ENCODE measurements around the gene HSD3B2.

HSD3B2 gene

DNA sequence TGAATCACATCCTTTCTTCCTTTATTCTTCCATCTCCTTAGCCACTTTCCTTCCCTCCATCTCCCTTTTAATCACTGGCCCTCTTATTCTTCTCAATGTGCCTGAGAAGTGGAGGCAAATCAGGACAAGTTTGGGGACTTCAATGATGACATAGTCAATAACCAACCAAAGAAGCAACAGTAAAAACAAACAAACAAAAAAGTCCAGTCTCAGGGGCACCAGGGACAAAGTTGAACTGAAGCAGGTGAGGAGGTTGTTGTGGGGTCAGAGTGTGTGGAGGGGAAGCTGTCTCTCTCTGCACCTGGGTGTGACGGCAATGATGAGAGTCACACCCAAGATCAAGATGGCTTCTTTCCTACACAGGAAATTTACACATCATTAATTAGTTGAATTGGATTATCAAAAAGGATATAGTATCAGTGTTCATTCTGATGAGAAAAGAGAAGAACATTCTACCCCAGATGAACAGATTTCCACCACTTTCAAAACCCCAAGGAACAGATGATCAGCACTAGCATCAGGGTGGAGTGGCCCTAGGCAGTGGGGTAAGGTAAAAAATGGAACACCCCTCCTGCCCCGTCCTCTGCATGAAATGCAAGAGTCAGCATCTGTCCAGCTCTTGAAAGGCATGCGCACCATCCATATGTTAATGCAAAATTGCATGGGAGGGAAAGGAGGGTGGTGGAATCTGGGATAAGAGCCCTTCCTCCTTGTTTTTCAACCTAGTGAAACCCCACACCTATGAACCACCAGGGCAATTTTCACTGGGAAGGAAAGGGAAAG lies 32.6 kb downstream of the HSD3B2 start:
- H3K36me3 ChIP-seq (ENCODE audit: control insufficient read depth in 2 of 2, insufficient read depth in 2 of 2, low read length in 2 of 2) = no peaks in the 10 kb centered on the region
- H3K9me3 ChIP-seq (ENCODE audit: control insufficient read depth in 2 of 2, low read length in 2 of 2) = no peaks in the 10 kb centered on the region
- H3K9ac ChIP-seq (ENCODE audit: low read depth in 1 of 2, low read length in 2 of 2) = no peak overlapping the region
- H3K27me3 ChIP-seq (ENCODE audit: control insufficient read depth in 2 of 2, insufficient read depth in 2 of 2, low read length in 2 of 2) = no peaks in the 10 kb centered on the region
- H3K27ac ChIP-seq (ENCODE audit: low read depth in 2 of 2, low read length in 2 of 2) = no peak overlapping the region
- no peaks in the 10 kb centered on the region for H3K4me1 ChIP-seq (ENCODE audit: control insufficient read depth in 2 of 2, insufficient read depth in 2 of 2, low read length in 2 of 2)
- H3K4me3 ChIP-seq (ENCODE audit: low read length in 2 of 2) = no peak overlapping the region

GRCh38 chr1:119448127-119448511 lies 33.2 kb downstream of the HSD3B2 start:
- Histone ChIP-seq H3K27me3 (ENCODE audit: control insufficient read depth in 2 of 2, insufficient read depth in 2 of 2, low read length in 2 of 2) (no peaks in the 10 kb centered on the region), H3K9ac (ENCODE audit: low read depth in 1 of 2, low read length in 2 of 2) (no peak overlapping the region), H3K27ac (ENCODE audit: low read depth in 2 of 2, low read length in 2 of 2) (no peak overlapping the region), H3K36me3 (ENCODE audit: control insufficient read depth in 2 of 2, insufficient read depth in 2 of 2, low read length in 2 of 2) (no peaks in the 10 kb centered on the region), H3K4me1 (ENCODE audit: control insufficient read depth in 2 of 2, insufficient read depth in 2 of 2, low read length in 2 of 2) (no peaks in the 10 kb centered on the region), H3K4me3 (ENCODE audit: low read length in 2 of 2) (no peak overlapping the region), H3K9me3 (ENCODE audit: control insufficient read depth in 2 of 2, low read length in 2 of 2) (no peaks in the 10 kb centered on the region)

- H3K9me3 ChIP-seq (ENCODE audit: control insufficient read depth in 2 of 2, low read length in 2 of 2) = no peaks in the 10 kb centered on the region
- no peaks in the 10 kb centered on the region for H3K36me3 ChIP-seq (ENCODE audit: control insufficient read depth in 2 of 2, insufficient read depth in 2 of 2, low read length in 2 of 2)
- no peak overlapping the region for H3K9ac ChIP-seq (ENCODE audit: low read depth in 1 of 2, low read length in 2 of 2)
- no peak overlapping the region for H3K27ac ChIP-seq (ENCODE audit: low read depth in 2 of 2, low read length in 2 of 2)
- H3K4me1 ChIP-seq (ENCODE audit: control insufficient read depth in 2 of 2, insufficient read depth in 2 of 2, low read length in 2 of 2) = no peaks in the 10 kb centered on the region
- H3K27me3 ChIP-seq (ENCODE audit: control insufficient read depth in 2 of 2, insufficient read depth in 2 of 2, low read length in 2 of 2) = no peaks in the 10 kb centered on the region
- no peak overlapping the region for H3K4me3 ChIP-seq (ENCODE audit: low read length in 2 of 2)
Observed at GRCh38 chr1:119449971-119450370, 35.0 kb downstream of the HSD3B2 start.

DNA sequence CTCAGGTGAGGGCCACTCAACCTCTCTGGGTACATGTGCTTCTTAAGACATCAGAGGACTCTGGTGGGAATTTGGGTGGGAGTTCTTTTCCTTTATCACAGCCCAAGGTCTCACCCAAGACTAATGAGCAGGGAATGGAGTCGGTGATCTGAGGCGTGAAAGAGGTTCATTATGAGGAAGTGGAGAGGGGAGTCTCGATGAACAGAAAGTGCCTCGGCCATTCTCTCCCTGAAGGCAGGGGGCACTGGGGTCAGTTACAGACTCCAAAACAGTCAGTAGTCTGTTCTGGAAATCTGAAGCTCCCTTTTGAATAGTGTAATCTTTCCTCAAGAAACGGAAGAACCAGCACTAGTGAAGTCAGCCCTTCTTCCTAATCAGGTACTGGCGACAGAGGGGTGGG lies 36.2 kb downstream of the HSD3B2 start:
- Histone ChIP-seq H3K9me3 (ENCODE audit: control insufficient read depth in 2 of 2, low read length in 2 of 2) (no peaks in the 10 kb centered on the region), H3K4me1 (ENCODE audit: control insufficient read depth in 2 of 2, insufficient read depth in 2 of 2, low read length in 2 of 2) (no peaks in the 10 kb centered on the region), H3K9ac (ENCODE audit: low read depth in 1 of 2, low read length in 2 of 2) (no peak overlapping the region), H3K36me3 (ENCODE audit: control insufficient read depth in 2 of 2, insufficient read depth in 2 of 2, low read length in 2 of 2) (no peaks in the 10 kb centered on the region), H3K4me3 (ENCODE audit: low read length in 2 of 2) (no peak overlapping the region), H3K27me3 (ENCODE audit: control insufficient read depth in 2 of 2, insufficient read depth in 2 of 2, low read length in 2 of 2) (no peaks in the 10 kb centered on the region), H3K27ac (ENCODE audit: low read depth in 2 of 2, low read length in 2 of 2) (no peak overlapping the region)

- Histone ChIP-seq H3K4me3 (ENCODE audit: low read length in 2 of 2) (no peak overlapping the region), H3K27ac (ENCODE audit: low read depth in 2 of 2, low read length in 2 of 2) (no peak overlapping the region), H3K9ac (ENCODE audit: low read depth in 1 of 2, low read length in 2 of 2) (no peak overlapping the region), H3K4me1 (ENCODE audit: control insufficient read depth in 2 of 2, insufficient read depth in 2 of 2, low read length in 2 of 2) (no peaks in the 10 kb centered on the region), H3K36me3 (ENCODE audit: control insufficient read depth in 2 of 2, insufficient read depth in 2 of 2, low read length in 2 of 2) (no peaks in the 10 kb centered on the region), H3K9me3 (ENCODE audit: control insufficient read depth in 2 of 2, low read length in 2 of 2) (no peaks in the 10 kb centered on the region), H3K27me3 (ENCODE audit: control insufficient read depth in 2 of 2, insufficient read depth in 2 of 2, low read length in 2 of 2) (no peaks in the 10 kb centered on the region)
Observed at GRCh38 chr1:119452091-119452490, 37.1 kb downstream of the HSD3B2 start.

GRCh38 chr1:119453021-119453420 lies 38.1 kb downstream of the HSD3B2 start:
- Histone ChIP-seq H3K9ac (ENCODE audit: low read depth in 1 of 2, low read length in 2 of 2) (no peak overlapping the region), H3K4me3 (ENCODE audit: low read length in 2 of 2) (no peak overlapping the region), H3K9me3 (ENCODE audit: control insufficient read depth in 2 of 2, low read length in 2 of 2) (no peaks in the 10 kb centered on the region), H3K4me1 (ENCODE audit: control insufficient read depth in 2 of 2, insufficient read depth in 2 of 2, low read length in 2 of 2) (no peaks in the 10 kb centered on the region), H3K36me3 (ENCODE audit: control insufficient read depth in 2 of 2, insufficient read depth in 2 of 2, low read length in 2 of 2) (no peaks in the 10 kb centered on the region), H3K27ac (ENCODE audit: low read depth in 2 of 2, low read length in 2 of 2) (no peak overlapping the region), H3K27me3 (ENCODE audit: control insufficient read depth in 2 of 2, insufficient read depth in 2 of 2, low read length in 2 of 2) (no peaks in the 10 kb centered on the region)

- Histone ChIP-seq H3K9me3 (ENCODE audit: control insufficient read depth in 2 of 2, low read length in 2 of 2) (no peaks in the 10 kb centered on the region), H3K4me3 (ENCODE audit: low read length in 2 of 2) (no peak overlapping the region), H3K27ac (ENCODE audit: low read depth in 2 of 2, low read length in 2 of 2) (no peak overlapping the region), H3K4me1 (ENCODE audit: control insufficient read depth in 2 of 2, insufficient read depth in 2 of 2, low read length in 2 of 2) (peaks cover 5 to 9% of the 10 kb centered on the region in 2 donors), H3K36me3 (ENCODE audit: control insufficient read depth in 2 of 2, insufficient read depth in 2 of 2, low read length in 2 of 2) (no peaks in the 10 kb centered on the region), H3K27me3 (ENCODE audit: control insufficient read depth in 2 of 2, insufficient read depth in 2 of 2, low read length in 2 of 2) (no peaks in the 10 kb centered on the region), H3K9ac (ENCODE audit: low read depth in 1 of 2, low read length in 2 of 2) (no peak overlapping the region)
Observed at GRCh38 chr1:119462964-119463363, 48.0 kb downstream of the HSD3B2 start.

- Histone ChIP-seq H3K9me3 (ENCODE audit: control insufficient read depth in 2 of 2, low read length in 2 of 2) (no peaks in the 10 kb centered on the region), H3K9ac (ENCODE audit: low read depth in 1 of 2, low read length in 2 of 2) (no peak overlapping the region), H3K27me3 (ENCODE audit: control insufficient read depth in 2 of 2, insufficient read depth in 2 of 2, low read length in 2 of 2) (no peaks in the 10 kb centered on the region), H3K27ac (ENCODE audit: low read depth in 2 of 2, low read length in 2 of 2) (no peak overlapping the region), H3K4me1 (ENCODE audit: control insufficient read depth in 2 of 2, insufficient read depth in 2 of 2, low read length in 2 of 2) (peaks cover 5 to 12% of the 10 kb centered on the region in 2 donors), H3K36me3 (ENCODE audit: control insufficient read depth in 2 of 2, insufficient read depth in 2 of 2, low read length in 2 of 2) (no peaks in the 10 kb centered on the region), H3K4me3 (ENCODE audit: low read length in 2 of 2) (no peak overlapping the region)
Observed at GRCh38 chr1:119463569-119463968, 48.6 kb downstream of the HSD3B2 start.

DNA sequence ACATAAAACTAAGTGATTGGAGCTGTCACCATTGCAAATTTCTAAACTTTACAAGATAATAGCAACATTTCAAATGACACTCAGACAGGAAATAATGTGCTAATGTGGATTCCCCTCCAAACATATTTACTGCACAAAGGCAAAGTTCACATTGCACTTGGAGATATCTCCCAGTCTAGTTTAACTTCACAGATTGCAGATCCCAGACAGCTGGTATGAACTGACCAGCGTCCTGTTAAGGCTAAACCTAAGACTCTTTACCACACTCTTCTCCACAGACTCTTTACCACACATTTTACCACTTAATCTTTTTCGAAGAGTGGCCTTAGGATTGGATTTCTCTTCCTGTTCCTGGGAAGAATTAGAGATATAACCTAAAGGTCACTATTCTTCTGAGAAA lies 51.5 kb downstream of the HSD3B2 start:
- Histone ChIP-seq H3K4me1 (ENCODE audit: control insufficient read depth in 2 of 2, insufficient read depth in 2 of 2, low read length in 2 of 2) (peaks cover 5 to 12% of the 10 kb centered on the region in 2 donors), H3K27me3 (ENCODE audit: control insufficient read depth in 2 of 2, insufficient read depth in 2 of 2, low read length in 2 of 2) (no peaks in the 10 kb centered on the region), H3K9me3 (ENCODE audit: control insufficient read depth in 2 of 2, low read length in 2 of 2) (no peaks in the 10 kb centered on the region), H3K27ac (ENCODE audit: low read depth in 2 of 2, low read length in 2 of 2) (no peak overlapping the region), H3K9ac (ENCODE audit: low read depth in 1 of 2, low read length in 2 of 2) (no peak overlapping the region), H3K36me3 (ENCODE audit: control insufficient read depth in 2 of 2, insufficient read depth in 2 of 2, low read length in 2 of 2) (no peaks in the 10 kb centered on the region), H3K4me3 (ENCODE audit: low read length in 2 of 2) (no peak overlapping the region)

GRCh38 chr1:119467219-119467618 lies 52.3 kb downstream of the HSD3B2 start:
- no peaks in the 10 kb centered on the region for H3K27me3 ChIP-seq (ENCODE audit: control insufficient read depth in 2 of 2, insufficient read depth in 2 of 2, low read length in 2 of 2)
- peaks cover 5 to 12% of the 10 kb centered on the region in 2 donors for H3K4me1 ChIP-seq (ENCODE audit: control insufficient read depth in 2 of 2, insufficient read depth in 2 of 2, low read length in 2 of 2)
- no peak overlapping the region for H3K9ac ChIP-seq (ENCODE audit: low read depth in 1 of 2, low read length in 2 of 2)
- no peaks in the 10 kb centered on the region for H3K36me3 ChIP-seq (ENCODE audit: control insufficient read depth in 2 of 2, insufficient read depth in 2 of 2, low read length in 2 of 2)
- no peak overlapping the region for H3K27ac ChIP-seq (ENCODE audit: low read depth in 2 of 2, low read length in 2 of 2)
- H3K9me3 ChIP-seq (ENCODE audit: control insufficient read depth in 2 of 2, low read length in 2 of 2) = no peaks in the 10 kb centered on the region
- H3K4me3 ChIP-seq (ENCODE audit: low read length in 2 of 2) = no peak overlapping the region

Measured in mucosa of rectum (tissue), 2 donors.